GM21529 (cell line): ENCODE data around the gene CCDC148.
"Not testable (repeated sequence)": the region's sequence is repeated elsewhere in the genome, so short reads cannot be mapped to it uniquely, and the experiment has no call there.

Experiments used
- ATAC-seq: cut with Tn5 transposase; IDR thresholded peaks from one replicate; pipeline ENCODE4 v1.9.1; 2021; ENCODE audit not compliant: unreplicated experiment

Gene CCDC148

GRCh38 chr2:158443606-158444005 lies 12.9 kb downstream of the CCDC148 start:
- no peak for ATAC-seq

- ATAC-seq: not testable (repeated sequence)
Measured at GRCh38 chr2:158439062-158439461, 17.5 kb downstream of the CCDC148 start.

GRCh38 chr2:158433716-158434115 lies 22.8 kb downstream of the CCDC148 start:
- ATAC-seq: not testable (repeated sequence)

- ATAC-seq: no peak
Measured at GRCh38 chr2:158432117-158432516, 24.4 kb downstream of the CCDC148 start.

GRCh38 chr2:158414538-158414937 lies 42.0 kb downstream of the CCDC148 start:
- ATAC-seq: no peak

GRCh38 chr2:158413581-158413980 lies 43.0 kb downstream of the CCDC148 start:
- ATAC-seq: no peak

- no peak for ATAC-seq
Measured at GRCh38 chr2:158412206-158412605, 44.3 kb downstream of the CCDC148 start.

- no peak for ATAC-seq
Measured at GRCh38 chr2:158411748-158412147, 44.8 kb downstream of the CCDC148 start.

- no peak for ATAC-seq
Measured at GRCh38 chr2:158410132-158410531, 46.4 kb downstream of the CCDC148 start.

GRCh38 chr2:158407031-158407430 lies 49.5 kb downstream of the CCDC148 start:
- ATAC-seq: no peak

GRCh38 chr2:158405341-158405740 lies 51.2 kb downstream of the CCDC148 start:
- no peak for ATAC-seq

GRCh38 chr2:158403237-158403636 lies 53.3 kb downstream of the CCDC148 start:
- ATAC-seq: no peak

- ATAC-seq: no peak
Measured at GRCh38 chr2:158402665-158403064, 53.9 kb downstream of the CCDC148 start.

GRCh38 chr2:158395166-158395565 lies 61.4 kb downstream of the CCDC148 start:
- ATAC-seq: no peak

- ATAC-seq: no peak
Measured at GRCh38 chr2:158394453-158394852, 62.1 kb downstream of the CCDC148 start.

- no peak for ATAC-seq
Measured at GRCh38 chr2:158393886-158394285, 62.7 kb downstream of the CCDC148 start.

- ATAC-seq: no peak
Measured at GRCh38 chr2:158392687-158393086, 63.9 kb downstream of the CCDC148 start.

- ATAC-seq: no peak
Measured at GRCh38 chr2:158391876-158392275, 64.7 kb downstream of the CCDC148 start.

GRCh38 chr2:158391361-158391760 lies 65.2 kb downstream of the CCDC148 start:
- no peak for ATAC-seq

- no peak for ATAC-seq
Measured at GRCh38 chr2:158388159-158388558, 68.4 kb downstream of the CCDC148 start.

- no peak for ATAC-seq
Measured at GRCh38 chr2:158385646-158386045, 70.9 kb downstream of the CCDC148 start.

- ATAC-seq: no peak
Measured at GRCh38 chr2:158381978-158382377, 74.6 kb downstream of the CCDC148 start.

GRCh38 chr2:158381205-158381604 lies 75.3 kb downstream of the CCDC148 start:
- no peak for ATAC-seq

GRCh38 chr2:158380746-158381145 lies 75.8 kb downstream of the CCDC148 start:
- no peak for ATAC-seq
